Activated naive CD4-positive, alpha-beta T cell treated with anti-CD3 and anti-CD28 coated beads, Interleukin-2, amount 10 ng/mL, durations not matched to agents 7 days and 5 days (primary cell): ENCODE measurements around the gene SKI.

Experiments used
- CTCF ChIA-PET: fragments of 350-600 bp; sonication (Branson Sonifier 250); formaldehyde crosslinking; loops from one replicate; lab custom pipeline; 2021; ENCODE audit warnings: antibody characterized with exemption; lab: Charles Lee
- DNase-seq: peaks from one replicate; pipeline ENCODE4 v3.0.0-alpha.2; 2020
- H3K27ac Mint-ChIP-seq: one replicate; pipeline ENCODE4 v1.8.0; 2021; ENCODE audit warnings: mild to moderate bottlenecking, moderate library complexity, mixed read lengths
- H3K27me3 Mint-ChIP-seq: one replicate; pipeline ENCODE4 v1.8.0; 2021; ENCODE audit warnings: mild to moderate bottlenecking, mixed read lengths
- H3K36me3 Mint-ChIP-seq: one replicate; pipeline ENCODE4 v1.8.0; 2021; ENCODE audit warnings: mixed read lengths
- H3K4me1 Mint-ChIP-seq: one replicate; pipeline ENCODE4 v1.8.0; 2021; ENCODE audit warnings: mixed read lengths
- H3K4me3 Mint-ChIP-seq: one replicate; pipeline ENCODE4 v1.8.0; 2021; ENCODE audit warnings: mild to moderate bottlenecking, moderate library complexity, mixed read lengths
- H3K9me3 Mint-ChIP-seq: one replicate; pipeline ENCODE4 v1.8.0; 2021; ENCODE audit warnings: mixed read lengths

SKI gene

DNA sequence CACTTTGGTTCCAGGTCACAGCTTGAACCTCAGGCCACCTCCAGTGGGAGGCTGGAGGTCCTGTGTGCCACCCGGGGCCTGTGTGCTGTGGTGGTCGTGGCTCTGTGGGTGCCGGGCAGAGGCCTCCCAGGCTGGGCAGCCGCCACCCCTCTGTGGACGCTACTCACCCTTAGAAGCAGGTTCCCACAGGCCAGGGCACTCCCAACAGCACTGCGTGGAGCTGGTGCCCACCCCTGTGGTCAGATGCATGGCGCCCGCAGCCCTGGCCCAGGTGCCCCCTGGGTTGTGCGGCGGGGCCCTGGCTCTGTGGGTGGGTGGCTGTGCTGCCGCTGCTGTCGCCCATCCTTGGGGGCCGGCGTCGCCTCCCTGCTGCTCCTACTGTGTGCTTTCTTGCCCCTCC, 39.7 kb downstream of the SKI start:
- H3K27me3 Mint-ChIP-seq: no peaks in the 10 kb centered on the region
- H3K36me3 Mint-ChIP-seq: peaks cover 16% of the 10 kb centered on the region
- peaks cover 25% of the 10 kb centered on the region for H3K4me1 Mint-ChIP-seq
- DNase-seq: no peak
- CTCF ChIA-PET: no interaction called here
- no peak overlapping the region for H3K4me3 Mint-ChIP-seq
- H3K27ac Mint-ChIP-seq: no peak overlapping the region
- no peaks in the 10 kb centered on the region for H3K9me3 Mint-ChIP-seq

DNA sequence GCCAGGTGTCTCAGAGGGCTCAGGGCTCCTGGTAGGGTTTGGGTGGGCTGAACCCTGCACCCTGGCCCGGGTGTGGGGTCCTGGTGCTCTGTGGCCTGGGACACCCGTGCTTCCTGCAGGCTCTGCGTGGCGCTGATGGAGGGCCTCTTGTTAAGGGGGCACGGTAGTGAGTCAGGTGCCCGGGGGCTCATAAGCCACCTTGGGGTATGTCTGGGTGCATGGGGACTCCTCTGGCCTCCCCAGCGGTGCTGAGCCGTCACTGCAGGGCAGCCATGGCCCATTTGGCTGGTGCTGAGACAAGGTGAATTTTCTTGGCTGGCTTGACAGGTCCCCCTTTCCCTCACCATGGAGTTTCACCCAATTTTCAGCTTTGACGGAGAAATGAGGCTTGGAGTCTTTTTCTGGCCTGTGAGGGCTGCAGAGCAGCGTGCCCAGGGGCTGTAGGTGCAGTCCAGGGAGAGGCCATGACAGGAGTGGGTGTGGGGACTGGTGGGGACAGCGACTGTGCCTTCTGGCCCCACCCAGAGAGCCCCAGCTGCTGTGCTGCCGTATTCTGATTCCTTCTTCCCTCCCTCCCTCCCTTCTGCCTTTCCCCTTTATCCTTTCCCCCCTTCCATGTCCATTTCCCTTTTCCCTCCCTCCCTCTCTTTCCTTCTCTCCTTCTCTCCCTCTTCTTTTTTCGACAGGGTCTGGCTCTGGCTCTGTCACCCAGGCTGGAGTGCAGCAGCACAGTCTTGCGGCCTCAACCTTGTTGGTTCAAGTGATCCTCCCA, 40.4 kb downstream of the SKI start:
- CTCF ChIA-PET: no interaction called here
- H3K4me3 Mint-ChIP-seq: no peak overlapping the region

DNA sequence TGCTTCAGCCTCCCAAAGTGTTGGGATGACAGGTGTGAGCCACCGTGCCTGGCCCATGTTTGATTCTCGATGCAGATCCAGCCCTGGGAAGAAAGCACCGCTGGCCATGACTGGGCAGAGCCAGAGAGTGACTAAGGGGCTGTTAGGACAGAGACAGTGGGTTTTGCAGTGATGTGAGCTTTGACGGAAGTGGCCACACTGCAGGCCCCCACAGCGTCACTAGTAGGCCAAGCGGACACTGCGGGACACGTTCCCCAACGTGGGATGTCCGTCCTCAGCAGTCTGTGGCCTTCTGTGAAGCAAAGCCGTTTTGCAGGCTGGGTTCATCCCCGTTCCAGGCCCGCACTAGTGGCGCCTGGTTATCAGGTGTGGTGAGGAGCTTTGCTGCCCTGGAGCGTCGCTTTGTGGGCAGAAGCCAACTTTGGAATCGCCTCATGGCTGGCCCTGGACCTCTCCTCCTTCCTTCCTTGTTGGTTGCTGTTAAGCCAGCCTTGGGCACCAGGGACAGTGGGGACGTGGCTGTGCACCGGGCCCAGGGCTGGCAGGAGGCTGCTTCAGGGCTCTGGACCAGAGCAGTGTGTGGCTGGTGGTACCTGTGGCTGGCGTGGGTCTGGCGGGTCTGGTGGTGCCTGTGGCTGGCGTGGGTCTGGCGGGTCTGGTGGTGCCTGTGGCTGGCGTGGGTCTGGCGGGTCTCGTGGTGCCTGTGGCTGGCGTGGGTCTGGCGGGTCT, 41.2 kb downstream of the SKI start:
- no peaks in the 10 kb centered on the region for H3K9me3 Mint-ChIP-seq
- no peak overlapping the region for H3K27ac Mint-ChIP-seq
- peaks cover 13% of the 10 kb centered on the region for H3K36me3 Mint-ChIP-seq
- peaks cover 25% of the 10 kb centered on the region for H3K4me1 Mint-ChIP-seq
- DNase-seq: no peak
- no peaks in the 10 kb centered on the region for H3K27me3 Mint-ChIP-seq
- CTCF ChIA-PET: no interaction called here
- no peak overlapping the region for H3K4me3 Mint-ChIP-seq

More for the DNA sequence above, 40.4 kb downstream of the SKI start:
- Mint-ChIP-seq H3K36me3 (peaks cover 13% of the 10 kb centered on the region), H3K4me1 (peaks cover 25% of the 10 kb centered on the region), H3K9me3 (no peaks in the 10 kb centered on the region), H3K27ac (no peak overlapping the region), H3K27me3 (no peaks in the 10 kb centered on the region)
- no peak for DNase-seq

DNA sequence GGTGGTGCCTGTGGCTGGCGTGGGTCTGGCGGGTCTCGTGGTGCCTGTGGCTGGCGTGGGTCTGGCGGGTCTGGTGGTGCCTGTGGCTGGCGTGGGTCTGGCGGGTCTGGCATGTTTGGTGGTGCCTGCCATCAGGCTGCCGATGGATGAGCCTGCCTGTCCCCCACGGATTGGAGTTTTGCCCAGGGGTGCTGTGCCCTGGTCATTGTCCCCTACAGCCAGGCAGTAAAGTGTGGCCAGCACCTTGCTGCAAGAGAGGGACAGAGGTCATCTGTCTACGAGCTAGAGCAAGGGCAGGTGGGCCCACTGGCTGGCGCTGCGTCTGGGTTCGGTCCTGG, 41.8 kb downstream of the SKI start:
- CTCF ChIA-PET: no interaction called here
- no peaks in the 10 kb centered on the region for H3K27me3 Mint-ChIP-seq
- H3K4me3 Mint-ChIP-seq: no peak overlapping the region
- DNase-seq: no peak
- H3K4me1 Mint-ChIP-seq: peaks cover 27% of the 10 kb centered on the region
- no peaks in the 10 kb centered on the region for H3K9me3 Mint-ChIP-seq
- peaks cover 13% of the 10 kb centered on the region for H3K36me3 Mint-ChIP-seq
- no peak overlapping the region for H3K27ac Mint-ChIP-seq

DNA sequence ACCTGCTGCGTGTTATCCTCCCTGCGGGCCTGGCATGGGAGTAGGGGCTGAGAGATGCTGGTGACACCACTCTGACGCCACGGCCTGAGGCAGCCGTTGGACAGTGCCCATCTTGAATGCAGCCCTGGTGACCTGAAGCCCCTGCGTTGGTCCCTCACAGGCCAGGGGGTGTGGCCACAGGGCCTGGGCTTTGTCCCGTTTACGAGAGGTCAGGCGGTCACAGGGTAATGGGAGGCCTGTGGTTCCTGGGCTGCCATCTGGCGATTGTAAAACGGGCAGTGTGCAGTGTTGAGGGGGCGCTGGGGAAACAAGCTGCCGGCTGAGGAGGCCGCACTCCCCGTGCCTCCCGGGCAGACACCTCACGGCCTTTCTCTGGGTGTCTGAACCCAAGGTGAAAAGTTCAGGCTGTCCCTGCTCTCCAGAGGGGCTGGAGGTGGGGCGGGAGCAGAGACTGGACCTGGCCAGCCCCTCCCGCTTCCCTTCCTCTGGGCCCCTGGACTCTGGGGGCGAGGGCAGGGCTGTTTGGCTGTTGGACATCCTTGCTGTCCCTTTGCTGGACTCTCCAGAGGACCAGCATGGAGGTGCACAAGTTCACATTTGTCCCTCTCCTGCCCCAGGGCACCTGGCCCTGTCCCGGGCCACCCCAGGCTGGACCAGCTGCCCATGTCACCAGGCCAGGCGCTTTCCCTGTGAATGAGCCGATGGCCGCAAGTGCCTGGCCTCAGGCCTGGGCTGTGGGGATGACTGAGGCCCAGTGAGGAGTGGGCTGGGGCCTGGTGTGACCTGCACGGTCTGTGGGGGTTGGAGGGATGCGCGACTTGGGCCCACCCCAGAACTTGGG, 42.4 kb downstream of the SKI start:
- H3K4me3 Mint-ChIP-seq: no peak overlapping the region
- H3K36me3 Mint-ChIP-seq: peaks cover 9% of the 10 kb centered on the region
- no peak for DNase-seq
- H3K4me1 Mint-ChIP-seq: peaks cover 26% of the 10 kb centered on the region
- CTCF ChIA-PET: no interaction called here
- no peak overlapping the region for H3K27ac Mint-ChIP-seq
- H3K27me3 Mint-ChIP-seq: no peaks in the 10 kb centered on the region
- no peaks in the 10 kb centered on the region for H3K9me3 Mint-ChIP-seq

DNA sequence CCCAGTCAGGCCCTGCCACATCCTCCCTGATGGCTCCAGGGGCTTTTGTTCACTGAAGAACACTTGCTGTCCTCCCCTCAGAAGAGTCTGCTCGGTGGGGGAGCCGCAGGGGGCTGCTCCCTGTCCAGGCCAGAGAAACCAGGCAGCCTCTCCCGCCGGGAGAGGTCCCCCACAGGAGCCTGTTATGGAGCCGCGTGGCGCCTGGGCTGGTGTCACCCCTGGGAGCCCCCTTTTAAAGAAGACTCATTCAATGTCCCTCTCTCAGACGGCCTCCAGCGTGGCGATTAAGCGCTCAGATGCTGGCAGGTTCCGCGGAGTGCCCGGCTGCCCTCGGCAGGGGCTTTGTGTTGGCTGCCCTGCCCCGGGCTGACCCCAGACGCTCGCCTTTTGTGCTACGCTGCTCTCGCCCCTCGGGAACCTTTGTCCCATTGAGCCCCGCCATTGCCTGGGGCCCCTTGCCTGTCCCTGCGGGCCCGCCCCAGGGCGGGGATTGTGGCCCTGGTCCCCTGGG, 43.1 kb downstream of the SKI start:
- H3K4me1 Mint-ChIP-seq: peaks cover 26% of the 10 kb centered on the region
- H3K9me3 Mint-ChIP-seq: no peaks in the 10 kb centered on the region
- H3K36me3 Mint-ChIP-seq: peaks cover 9% of the 10 kb centered on the region
- no peak for DNase-seq
- no peak overlapping the region for H3K4me3 Mint-ChIP-seq
- H3K27ac Mint-ChIP-seq: no peak overlapping the region
- CTCF ChIA-PET: no interaction called here
- H3K27me3 Mint-ChIP-seq: no peaks in the 10 kb centered on the region

DNA sequence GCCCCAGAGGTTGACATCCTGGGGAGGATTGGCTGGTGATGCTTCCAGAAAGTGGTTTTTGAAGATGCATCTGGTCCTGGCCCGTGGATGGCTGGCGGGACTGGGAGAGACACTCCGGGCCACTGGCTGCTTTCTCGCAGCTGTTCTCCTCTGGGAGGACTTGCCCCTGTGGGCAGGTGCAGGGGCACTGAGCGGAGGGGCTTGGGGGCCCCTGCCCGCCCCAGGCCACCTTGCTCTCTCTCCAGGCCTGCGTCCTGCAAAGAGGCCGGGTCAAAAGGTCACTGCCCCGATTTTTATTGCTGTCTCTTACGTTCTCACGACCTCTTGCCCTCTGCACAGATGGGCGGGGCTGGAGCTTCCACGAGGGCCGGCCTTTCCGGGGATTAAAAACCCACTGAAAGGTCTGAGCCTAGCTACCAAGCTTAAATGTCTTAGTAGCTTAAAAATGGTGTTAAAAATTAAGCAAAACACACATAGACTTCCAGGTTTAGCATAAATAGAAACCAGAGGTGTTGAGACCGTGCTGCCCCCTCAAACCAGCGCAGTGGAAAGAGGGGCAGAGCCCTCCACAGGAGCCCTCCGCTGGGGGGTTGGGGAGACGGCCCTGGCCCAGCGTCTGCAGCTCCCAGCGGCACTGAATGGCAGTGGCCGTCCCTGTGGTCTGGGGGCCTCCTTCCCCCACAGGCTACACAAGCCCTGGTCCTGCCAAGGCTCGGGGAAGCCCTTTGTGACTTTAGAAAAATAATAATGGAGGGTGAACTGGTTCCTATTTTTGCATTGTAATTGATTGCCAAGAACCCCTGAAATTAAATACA, 43.9 kb downstream of the SKI start:
- DNase-seq: no peak
- H3K4me1 Mint-ChIP-seq: peaks cover 27% of the 10 kb centered on the region
- H3K27ac Mint-ChIP-seq: no peak overlapping the region
- H3K36me3 Mint-ChIP-seq: peaks cover 13% of the 10 kb centered on the region
- H3K4me3 Mint-ChIP-seq: no peak overlapping the region
- CTCF ChIA-PET: no interaction called here
- H3K27me3 Mint-ChIP-seq: no peaks in the 10 kb centered on the region
- no peaks in the 10 kb centered on the region for H3K9me3 Mint-ChIP-seq

DNA sequence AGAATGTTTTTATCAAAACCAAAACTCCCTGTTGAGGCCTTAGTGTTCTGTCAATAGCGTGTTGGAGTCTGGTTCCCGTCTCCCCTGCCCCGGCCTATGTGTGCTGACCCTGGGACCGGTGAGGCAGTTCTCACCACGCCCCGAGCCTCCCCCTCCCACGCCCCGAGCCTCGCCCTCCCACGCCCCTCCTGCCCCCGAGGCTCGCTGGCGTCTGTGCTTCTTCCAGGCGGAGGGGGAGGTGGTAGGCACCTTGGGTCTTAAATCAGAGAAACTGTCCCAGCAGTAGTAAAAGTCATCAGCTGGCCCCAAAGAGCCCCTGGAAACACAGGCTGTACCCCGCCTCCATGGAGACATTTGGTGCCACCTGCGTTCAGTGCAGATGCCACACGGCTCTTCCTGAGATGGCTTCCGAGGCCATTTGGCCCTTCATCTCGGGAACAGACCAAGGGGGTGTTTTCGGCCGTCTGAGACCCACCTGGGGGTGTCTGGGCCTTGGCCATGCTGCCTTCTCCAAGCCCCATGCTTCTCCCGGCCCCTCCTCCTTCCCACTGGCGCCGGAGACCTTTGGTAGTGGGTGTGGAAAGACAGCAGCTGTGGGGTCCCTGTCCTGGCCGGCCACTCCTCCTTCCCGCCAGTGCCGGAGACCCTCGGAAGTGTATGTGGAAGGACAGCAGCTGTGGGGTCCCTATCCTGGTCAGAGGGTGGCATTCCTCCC, 44.7 kb downstream of the SKI start:
- Mint-ChIP-seq H3K4me1 (peaks cover 30% of the 10 kb centered on the region), H3K9me3 (peaks cover 5% of the 10 kb centered on the region), H3K27me3 (no peaks in the 10 kb centered on the region), H3K36me3 (peaks cover 20% of the 10 kb centered on the region), H3K4me3 (no peak overlapping the region), H3K27ac (no peak overlapping the region)
- DNase-seq: no peak
- CTCF ChIA-PET: no interaction called here

DNA sequence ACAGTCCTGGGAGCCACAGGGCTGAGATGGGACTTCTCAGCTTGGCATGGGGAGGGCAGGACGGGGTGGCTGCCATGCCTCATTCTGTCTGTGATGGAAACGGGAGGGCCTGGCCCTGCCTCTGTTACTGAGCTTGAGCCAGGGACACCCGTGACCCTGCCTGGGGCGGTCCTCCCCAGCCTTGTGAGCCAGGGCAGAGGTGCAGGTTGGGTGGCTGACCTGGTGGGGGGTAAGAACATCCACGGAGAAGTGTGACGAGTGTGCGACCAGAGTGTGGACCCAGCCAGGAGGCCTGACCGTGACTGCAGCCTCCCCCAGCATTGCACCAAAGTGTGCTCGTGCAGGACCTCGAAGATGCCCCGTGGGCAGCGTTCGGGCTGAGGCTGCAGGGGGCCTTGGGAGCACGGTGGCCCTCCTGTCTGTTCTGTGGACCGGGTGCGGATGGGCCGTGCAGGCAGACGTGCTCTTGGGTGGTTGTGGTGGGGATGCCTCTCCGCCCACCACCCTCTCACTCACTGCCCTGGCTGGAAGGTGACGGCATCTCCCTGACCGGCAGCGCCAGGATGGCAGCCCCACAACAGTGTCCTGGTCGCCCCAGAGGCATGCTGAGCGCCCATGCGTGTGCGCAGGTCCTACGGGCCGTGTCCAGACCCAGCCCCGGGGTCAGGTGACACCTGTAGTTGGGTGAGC, 45.4 kb downstream of the SKI start:
- no peak for DNase-seq
- peaks cover 5% of the 10 kb centered on the region for H3K9me3 Mint-ChIP-seq
- H3K27ac Mint-ChIP-seq: no peak overlapping the region
- H3K27me3 Mint-ChIP-seq: no peaks in the 10 kb centered on the region
- peaks cover 25% of the 10 kb centered on the region for H3K36me3 Mint-ChIP-seq
- H3K4me3 Mint-ChIP-seq: no peak overlapping the region
- peaks cover 30% of the 10 kb centered on the region for H3K4me1 Mint-ChIP-seq
- CTCF ChIA-PET: no interaction called here

DNA sequence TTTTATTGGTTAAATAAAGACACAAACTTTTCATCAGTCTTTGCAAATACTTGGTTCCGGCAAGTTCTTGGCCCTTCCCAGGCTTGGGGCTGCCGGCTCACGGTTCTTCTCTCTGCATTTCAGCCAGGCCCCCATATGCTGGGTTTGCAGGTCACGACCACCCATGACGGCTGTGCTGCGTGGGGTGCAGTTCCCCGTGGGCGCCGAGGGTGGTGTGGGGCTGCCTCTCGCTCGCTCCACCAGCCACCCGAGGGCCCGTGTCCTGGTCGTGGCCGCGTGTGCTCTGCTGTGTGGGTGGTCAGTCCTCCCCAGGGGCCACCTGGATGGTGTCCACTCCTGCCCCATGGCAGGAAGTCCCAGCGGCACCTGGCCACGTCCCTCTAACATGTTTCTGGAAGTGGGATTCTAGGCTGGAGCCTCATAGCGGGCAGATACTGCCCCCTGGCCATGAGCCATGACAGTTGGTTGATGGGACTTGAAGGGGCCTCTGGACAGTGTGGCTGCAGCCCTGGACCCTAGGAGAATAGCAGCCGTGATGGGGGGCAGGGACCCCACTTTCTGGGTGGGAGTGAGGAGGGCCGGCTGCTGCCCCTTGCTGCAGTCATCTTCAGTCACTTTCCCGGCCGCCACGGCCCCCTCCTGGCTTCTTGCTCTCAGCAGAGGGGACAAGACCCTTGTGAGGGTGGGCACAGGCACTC, 46.3 kb downstream of the SKI start:
- Mint-ChIP-seq H3K27ac (no peak overlapping the region), H3K9me3 (peaks cover 5% of the 10 kb centered on the region), H3K4me3 (no peak overlapping the region), H3K36me3 (peaks cover 27% of the 10 kb centered on the region), H3K4me1 (peaks cover 31% of the 10 kb centered on the region), H3K27me3 (no peaks in the 10 kb centered on the region)
- no peak for DNase-seq
- CTCF ChIA-PET: no interaction called here

DNA sequence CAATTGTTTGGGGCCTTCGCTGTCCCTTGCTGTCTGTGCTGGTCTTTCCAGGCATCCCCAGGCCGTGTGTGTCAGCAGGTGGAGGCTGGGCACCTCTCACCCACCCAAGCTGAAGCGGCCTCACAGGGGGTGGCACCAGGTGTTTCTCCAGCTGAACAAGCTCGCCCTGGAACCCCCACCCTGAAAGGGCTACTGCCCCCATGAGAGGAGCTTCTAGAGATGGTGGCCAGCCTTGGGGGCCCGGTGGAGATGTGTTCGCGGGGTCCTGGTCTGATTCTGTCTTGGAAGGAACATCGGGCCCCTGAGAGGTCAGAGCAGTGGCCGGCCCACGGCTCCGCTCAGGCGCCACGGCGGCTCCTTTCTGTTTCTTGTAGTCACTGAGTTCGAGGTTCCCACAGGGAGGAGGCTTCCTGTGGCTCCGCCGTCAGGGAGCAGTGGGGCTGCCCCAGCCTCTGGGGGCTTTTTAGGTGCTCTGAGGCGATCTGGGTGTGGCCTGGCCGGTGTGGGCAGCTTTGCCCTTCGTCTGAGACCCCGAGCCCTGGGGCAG, 46.9 kb downstream of the SKI start:
- H3K27me3 Mint-ChIP-seq: no peaks in the 10 kb centered on the region
- peaks cover 5% of the 10 kb centered on the region for H3K9me3 Mint-ChIP-seq
- peaks cover 31% of the 10 kb centered on the region for H3K4me1 Mint-ChIP-seq
- CTCF ChIA-PET: no interaction called here
- DNase-seq: no peak
- peaks cover 31% of the 10 kb centered on the region for H3K36me3 Mint-ChIP-seq
- no peak overlapping the region for H3K4me3 Mint-ChIP-seq
- peak overlapping the region; percentile 37 for H3K27ac Mint-ChIP-seq

DNA sequence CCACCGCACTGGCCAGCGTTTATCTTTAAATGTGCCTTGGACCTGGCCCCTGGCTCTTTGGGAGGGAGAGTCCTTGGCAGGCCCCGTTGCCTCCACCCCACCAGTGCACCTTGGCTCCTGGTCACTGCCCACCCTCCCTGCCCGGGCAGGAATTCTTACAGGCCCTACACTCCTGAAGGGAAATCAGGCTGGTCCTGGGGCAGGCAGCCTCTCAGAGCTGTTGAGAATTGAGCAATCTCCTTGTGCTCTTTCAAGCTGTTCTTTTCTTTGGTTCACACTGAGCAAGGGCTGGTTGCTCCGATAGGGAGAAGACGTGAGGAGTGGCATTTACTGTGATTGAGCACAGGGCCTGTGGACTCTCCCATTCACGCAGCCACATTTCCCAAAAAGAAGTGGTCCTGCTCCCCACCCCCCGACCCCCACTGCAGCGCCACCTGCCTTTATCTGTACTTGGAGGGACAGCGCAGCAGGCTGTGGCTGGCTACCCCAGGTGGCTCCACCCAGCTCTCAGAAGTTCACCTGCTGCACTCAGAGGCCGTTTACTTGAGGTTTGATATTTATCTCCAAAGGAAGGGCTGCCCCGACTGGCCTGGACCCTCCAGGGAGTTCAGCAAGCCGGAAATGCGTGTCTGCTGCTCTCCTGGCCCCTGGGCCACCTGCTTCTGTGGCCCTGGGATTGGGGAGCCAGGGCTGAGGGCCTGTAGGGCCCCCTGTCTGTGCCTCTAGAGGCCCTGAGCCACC, 47.8 kb downstream of the SKI start:
- Mint-ChIP-seq H3K27ac (peak overlapping the region; percentile 7), H3K9me3 (peaks cover 5% of the 10 kb centered on the region), H3K36me3 (peaks cover 34% of the 10 kb centered on the region), H3K27me3 (no peaks in the 10 kb centered on the region), H3K4me3 (no peak overlapping the region), H3K4me1 (peaks cover 31% of the 10 kb centered on the region)
- CTCF ChIA-PET: no interaction called here
- DNase-seq: no peak
